ENCODE results near the gene TAF4B. TPM values are rescaled to one million over a fixed set of nuclear protein-coding genes. Genes with fewer than 3 reads are reported as not detected.
"Not testable (repeated sequence)": the region's sequence is repeated elsewhere in the genome, so short reads cannot be mapped to it uniquely, and the experiment has no call there.

The TAF4B gene
- total and polyA plus RNA-seq, 3 experiments from 2014 or later = 4.3 to 19.5 (median 18.7) TPM

DNA sequence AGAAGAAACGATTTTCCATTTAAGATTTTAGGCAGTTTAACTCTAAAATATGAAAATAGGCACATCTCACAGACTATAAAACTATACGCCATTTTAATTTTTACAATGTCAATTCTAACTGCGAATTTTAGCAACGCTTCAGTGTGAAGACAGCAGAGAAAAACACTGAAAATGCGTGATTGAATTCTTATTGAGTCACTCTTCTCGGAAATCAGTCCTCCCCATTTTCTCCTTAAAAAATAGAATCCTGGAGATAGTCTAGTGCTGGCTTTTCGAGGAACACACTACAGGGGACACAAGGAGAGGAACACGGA is 373 bp upstream of the TAF4B start:
- no peaks in the 10 kb centered on the region for H3K9me3 ChIP-seq (ENCODE audit: low read length)
- H3K27ac Mint-ChIP-seq = peak overlapping the region; percentile 93 to 98 (median 97)
- CTCF ChIA-PET = interaction anchor here (2.0 kb wide), 1 partner anchor 8 kb away, joined by 6 read pairs; no protein-coding TSS in a partner anchor
- no peaks in the 10 kb centered on the region for H3K9me3 Mint-ChIP-seq
- POLR2A ChIA-PET = interaction anchor here (1.2 to 2.0 kb wide), 3 partner anchors 10 to 134 kb away, joined by 5 to 9 read pairs (median 7); no protein-coding TSS in a partner anchor
- DNase-seq = no peak
- H3K27me3 ChIP-seq (ENCODE audit: insufficient read depth, low read length, poor library complexity, severe bottlenecking) = no peaks in the 10 kb centered on the region
- peak overlapping the region; percentile 92 to 98 (median 95) for H3K4me3 Mint-ChIP-seq
- peaks cover 27% of the 10 kb centered on the region for H3K4me1 ChIP-seq (ENCODE audit: insufficient read depth, low read length)
- peaks cover 0 to 8% of the 10 kb centered on the region in 2 donors for H3K27me3 Mint-ChIP-seq
- no peaks in the 10 kb centered on the region for H3K36me3 ChIP-seq (ENCODE audit: insufficient read depth, low read length)
- H3K4me3 ChIP-seq (ENCODE audit: low read length) = peak overlapping the region; percentile 67
- H3K27ac ChIP-seq (ENCODE audit: low read depth, low read length) = peak overlapping the region; percentile 63
- H3K4me1 Mint-ChIP-seq = peaks cover 25 to 42% (median 30%) of the 10 kb centered on the region in 3 donors
- H3K36me3 Mint-ChIP-seq = peaks cover 0 to 7% (median 0%) of the 10 kb centered on the region in 3 donors

DNA sequence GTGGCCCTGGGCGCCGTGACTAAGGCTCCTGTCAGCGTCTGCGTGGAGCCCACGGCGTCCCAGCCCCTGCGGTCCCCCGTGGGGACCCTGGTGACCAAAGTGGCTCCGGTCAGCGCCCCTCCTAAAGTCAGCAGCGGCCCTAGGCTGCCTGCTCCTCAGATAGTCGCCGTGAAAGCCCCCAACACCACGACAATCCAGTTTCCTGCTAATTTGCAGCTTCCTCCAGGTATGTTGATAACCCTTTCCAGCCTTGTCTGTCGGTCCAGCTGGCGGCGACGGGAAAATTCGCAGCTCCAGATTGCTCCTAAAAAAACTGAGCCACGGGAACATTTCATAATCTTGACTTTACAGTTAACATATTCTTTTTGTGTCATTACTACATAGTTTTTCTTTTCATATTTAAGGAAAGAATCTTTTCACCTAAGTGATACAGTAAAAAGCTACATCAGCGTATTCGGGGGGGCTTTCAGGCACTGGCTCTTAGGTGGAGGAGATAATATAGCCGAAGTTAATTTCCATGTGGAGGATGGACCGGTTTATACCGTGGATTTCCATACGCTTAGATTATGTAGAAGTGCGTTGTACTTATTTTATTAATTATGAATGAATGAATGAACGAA is 916 bp downstream of the TAF4B start:
- peaks cover 0 to 6% of the 10 kb centered on the region in 2 donors for H3K27me3 Mint-ChIP-seq
- POLR2A ChIA-PET = interaction anchor here (0.6 to 2.0 kb wide), 4 partner anchors 37 to 136 kb away, joined by 3 to 7 read pairs (median 4); partner anchors contain the start of gene PSMA8
- CTCF ChIA-PET = interaction anchor here (2.0 kb wide), 1 partner anchor 10 kb away, joined by 6 read pairs; no protein-coding TSS in a partner anchor

DNA sequence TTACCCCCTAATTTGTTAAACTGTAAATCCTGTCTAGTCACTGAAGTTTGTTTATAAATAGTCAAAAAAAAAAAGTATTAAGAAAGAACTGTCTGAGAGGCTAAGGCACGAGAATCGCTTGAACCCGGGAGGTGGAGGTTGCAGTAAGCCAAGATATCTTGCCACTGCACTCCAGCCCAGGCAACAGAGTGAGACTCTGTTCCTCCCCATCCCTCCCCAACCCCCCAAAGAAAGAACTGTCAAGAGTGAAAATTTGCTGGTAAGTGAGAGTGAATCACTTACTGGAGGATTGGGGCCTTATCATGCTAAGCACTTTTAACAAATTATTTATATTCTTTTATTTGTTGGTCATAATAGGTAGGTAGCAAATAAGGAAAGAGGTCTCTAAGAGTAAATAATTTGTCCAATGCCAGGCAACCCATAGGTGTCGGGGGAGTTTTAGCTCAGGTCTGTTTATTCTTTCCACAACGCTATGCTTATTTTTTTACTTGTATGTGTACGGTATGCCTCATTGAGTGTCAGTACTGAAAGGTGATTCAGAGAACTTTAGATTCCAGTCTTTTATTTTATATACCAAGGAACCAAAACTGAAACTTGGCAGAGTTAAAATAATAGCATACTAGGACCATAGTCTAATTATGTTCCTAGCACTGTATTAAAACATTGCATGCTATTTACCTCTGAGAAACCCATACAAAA is 2.5 kb downstream of the TAF4B start:
- Mint-ChIP-seq H3K4me1 (peaks cover 25 to 54% (median 30%) of the 10 kb centered on the region in 3 donors), H3K27ac (peak overlapping the region in 1 of 8 donors; percentile 1), H3K9me3 (no peaks in the 10 kb centered on the region), H3K4me3 (peak overlapping the region in 5 of 7 donors; percentile 41 to 98 (median 94)), H3K27me3 (peaks cover 0 to 3% of the 10 kb centered on the region in 2 donors), H3K36me3 (peaks cover 0 to 7% (median 0%) of the 10 kb centered on the region in 3 donors)
- peaks cover 27% of the 10 kb centered on the region for H3K4me1 ChIP-seq (ENCODE audit: insufficient read depth, low read length)
- no peaks in the 10 kb centered on the region for H3K36me3 ChIP-seq (ENCODE audit: insufficient read depth, low read length)
- H3K27me3 ChIP-seq (ENCODE audit: insufficient read depth, low read length, poor library complexity, severe bottlenecking) = no peaks in the 10 kb centered on the region
- H3K27ac ChIP-seq (ENCODE audit: low read depth, low read length) = no peak overlapping the region
- H3K4me3 ChIP-seq (ENCODE audit: low read length) = no peak overlapping the region
- POLR2A ChIA-PET = no interaction called here
- DNase-seq = no peak
- CTCF ChIA-PET = no interaction called here
- H3K9me3 ChIP-seq (ENCODE audit: low read length) = no peaks in the 10 kb centered on the region

More for the DNA sequence above, 916 bp downstream of the TAF4B start:
- H3K9me3 Mint-ChIP-seq = no peaks in the 10 kb centered on the region
- H3K4me1 Mint-ChIP-seq = peaks cover 25 to 45% (median 30%) of the 10 kb centered on the region in 3 donors
- peaks cover 27% of the 10 kb centered on the region for H3K4me1 ChIP-seq (ENCODE audit: insufficient read depth, low read length)
- peak overlapping the region; percentile 92 to 98 (median 95) for H3K4me3 Mint-ChIP-seq
- peak overlapping the region; percentile 63 for H3K27ac ChIP-seq (ENCODE audit: low read depth, low read length)
- H3K36me3 ChIP-seq (ENCODE audit: insufficient read depth, low read length) = no peaks in the 10 kb centered on the region
- H3K4me3 ChIP-seq (ENCODE audit: low read length) = peak overlapping the region; percentile 67
- H3K27ac Mint-ChIP-seq = peak overlapping the region; percentile 79 to 95 (median 92)
- H3K27me3 ChIP-seq (ENCODE audit: insufficient read depth, low read length, poor library complexity, severe bottlenecking) = no peaks in the 10 kb centered on the region
- H3K36me3 Mint-ChIP-seq = peaks cover 0 to 7% (median 0%) of the 10 kb centered on the region in 3 donors
- no peak for DNase-seq
- H3K9me3 ChIP-seq (ENCODE audit: low read length) = no peaks in the 10 kb centered on the region

DNA sequence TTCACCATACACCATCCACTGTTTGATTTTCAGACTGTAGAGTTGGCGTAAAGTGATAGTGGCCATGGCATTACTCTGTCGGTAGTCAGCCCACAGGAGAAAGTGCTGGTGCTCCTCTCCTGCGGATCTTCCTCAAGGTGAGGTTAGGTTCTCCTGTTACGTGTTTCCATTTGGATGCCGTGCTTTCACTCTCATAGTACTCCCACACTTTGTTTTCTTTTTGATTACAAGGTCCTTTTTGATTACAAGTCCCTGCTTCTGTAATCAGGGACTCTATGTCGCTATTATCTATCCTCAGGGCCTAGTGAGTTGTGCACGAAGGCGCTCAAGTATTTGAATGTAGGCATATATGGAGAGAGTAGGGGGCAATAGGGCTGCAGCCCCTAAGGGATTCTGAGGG is 4.3 kb downstream of the TAF4B start:
- CTCF ChIA-PET = no interaction called here
- H3K9me3 ChIP-seq (ENCODE audit: low read length) = no peaks in the 10 kb centered on the region
- H3K9me3 Mint-ChIP-seq = no peaks in the 10 kb centered on the region
- H3K27ac ChIP-seq (ENCODE audit: low read depth, low read length) = no peak overlapping the region
- DNase-seq = no peak
- no peaks in the 10 kb centered on the region for H3K27me3 ChIP-seq (ENCODE audit: insufficient read depth, low read length, poor library complexity, severe bottlenecking)
- no peaks in the 10 kb centered on the region for H3K36me3 ChIP-seq (ENCODE audit: insufficient read depth, low read length)
- peaks cover 27% of the 10 kb centered on the region for H3K4me1 ChIP-seq (ENCODE audit: insufficient read depth, low read length)
- POLR2A ChIA-PET = no interaction called here
- H3K27ac Mint-ChIP-seq = no peak overlapping the region
- H3K4me3 Mint-ChIP-seq = peak overlapping the region in 1 of 7 donors; percentile 14
- peaks cover 0 to 7% (median 0%) of the 10 kb centered on the region in 3 donors for H3K36me3 Mint-ChIP-seq
- no peak overlapping the region for H3K4me3 ChIP-seq (ENCODE audit: low read length)
- peaks cover 0 to 3% of the 10 kb centered on the region in 2 donors for H3K27me3 Mint-ChIP-seq
- H3K4me1 Mint-ChIP-seq = peaks cover 27 to 54% (median 32%) of the 10 kb centered on the region in 3 donors

DNA sequence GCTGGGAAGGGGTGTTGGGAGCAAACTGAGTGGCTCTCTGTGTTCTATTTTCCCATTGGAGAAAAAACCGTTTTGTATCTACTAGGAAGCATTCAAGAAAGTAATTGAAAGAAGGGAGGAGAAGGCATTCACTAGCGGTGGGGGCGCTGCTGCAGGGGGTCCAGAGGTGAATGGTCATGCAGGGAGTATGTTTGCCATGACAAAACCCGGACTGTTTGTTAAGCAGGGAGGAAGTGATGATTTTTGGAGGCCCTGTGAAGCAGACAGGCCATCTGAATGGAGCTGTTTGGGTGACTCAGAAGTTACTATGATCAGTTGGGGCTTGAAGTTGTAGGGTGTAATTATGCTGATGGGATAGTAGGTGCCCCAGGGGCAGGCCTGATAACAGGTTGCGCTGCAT is 7.0 kb downstream of the TAF4B start:
- H3K9me3 Mint-ChIP-seq = no peaks in the 10 kb centered on the region
- H3K4me3 Mint-ChIP-seq = no peak overlapping the region
- H3K27me3 Mint-ChIP-seq = no peaks in the 10 kb centered on the region
- POLR2A ChIA-PET = no interaction called here
- Histone ChIP-seq H3K4me3 (ENCODE audit: low read length) (no peak overlapping the region), H3K9me3 (ENCODE audit: low read length) (no peaks in the 10 kb centered on the region), H3K27me3 (ENCODE audit: insufficient read depth, low read length, poor library complexity, severe bottlenecking) (no peaks in the 10 kb centered on the region), H3K27ac (ENCODE audit: low read depth, low read length) (no peak overlapping the region), H3K36me3 (ENCODE audit: insufficient read depth, low read length) (no peaks in the 10 kb centered on the region), H3K4me1 (ENCODE audit: insufficient read depth, low read length) (peaks cover 16% of the 10 kb centered on the region)
- no peaks in the 10 kb centered on the region for H3K36me3 Mint-ChIP-seq
- peak overlapping the region in 2 of 8 donors; percentile 15 to 47 for H3K27ac Mint-ChIP-seq
- H3K4me1 Mint-ChIP-seq = peaks cover 10 to 35% (median 14%) of the 10 kb centered on the region in 3 donors
- no peak for DNase-seq
- CTCF ChIA-PET = no interaction called here

DNA sequence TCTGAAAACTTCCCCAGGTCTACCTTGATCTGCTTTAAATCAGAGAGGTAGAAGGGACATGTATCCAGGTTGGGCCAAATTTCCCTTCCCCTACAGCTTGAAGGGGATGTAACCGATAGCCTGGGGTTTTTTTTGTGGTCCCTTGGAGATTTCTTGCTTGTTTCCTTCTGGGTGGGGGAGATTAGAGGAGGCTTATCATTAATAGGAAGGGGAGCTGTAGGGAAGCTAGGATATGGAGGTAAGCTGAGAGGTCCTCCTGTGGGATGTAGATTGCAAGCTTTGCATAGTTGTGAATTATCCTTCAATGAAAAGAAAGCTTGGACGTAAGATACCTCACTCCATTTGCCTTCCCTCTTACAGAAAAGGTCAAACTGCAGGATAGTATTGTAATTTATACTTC is 11.1 kb downstream of the TAF4B start:
- POLR2A ChIA-PET; H3K4me1 ChIP-seq (ENCODE audit: insufficient read depth, low read length); H3K27me3 ChIP-seq (ENCODE audit: insufficient read depth, low read length, poor library complexity, severe bottlenecking); H3K4me3 Mint-ChIP-seq; H3K27ac ChIP-seq (ENCODE audit: low read depth, low read length); CTCF ChIA-PET; H3K27me3 Mint-ChIP-seq; H3K36me3 ChIP-seq (ENCODE audit: insufficient read depth, low read length); DNase-seq; H3K9me3 ChIP-seq (ENCODE audit: low read length); H3K4me3 ChIP-seq (ENCODE audit: low read length): not testable (repeated sequence)
- H3K36me3 Mint-ChIP-seq = peaks cover 0 to 15% (median 0%) of the 10 kb centered on the region in 3 donors
- H3K4me1 Mint-ChIP-seq = peaks cover 4 to 15% (median 11%) of the 10 kb centered on the region in 3 donors
- H3K27ac Mint-ChIP-seq = peak overlapping the region in 1 of 8 donors; percentile 43
- H3K9me3 Mint-ChIP-seq = peaks cover 0 to 18% (median 7%) of the 10 kb centered on the region in 5 donors

DNA sequence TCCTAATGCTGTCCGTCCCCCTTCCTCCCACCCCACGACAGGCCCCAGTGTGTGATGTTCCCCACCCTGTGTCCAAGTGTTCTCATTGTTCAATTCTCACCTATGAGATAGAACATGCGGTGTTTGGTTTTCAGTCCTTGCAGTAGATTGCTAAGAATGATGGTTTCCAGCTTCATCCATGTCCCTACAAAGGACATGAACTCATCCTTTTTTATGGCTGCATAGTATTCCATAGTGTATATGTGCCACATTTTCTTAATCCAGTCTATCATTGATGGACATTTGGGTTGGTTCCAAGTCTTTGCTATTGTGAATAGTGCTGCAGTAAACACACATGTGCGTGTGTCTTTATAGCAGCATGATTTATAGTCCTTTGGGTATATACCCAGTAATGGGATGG is 12.5 kb downstream of the TAF4B start:
- H3K4me3 Mint-ChIP-seq; H3K27ac ChIP-seq (ENCODE audit: low read depth, low read length); H3K27me3 ChIP-seq (ENCODE audit: insufficient read depth, low read length, poor library complexity, severe bottlenecking); H3K27me3 Mint-ChIP-seq; POLR2A ChIA-PET; H3K27ac Mint-ChIP-seq; DNase-seq; H3K4me1 ChIP-seq (ENCODE audit: insufficient read depth, low read length); H3K9me3 ChIP-seq (ENCODE audit: low read length); H3K36me3 ChIP-seq (ENCODE audit: insufficient read depth, low read length); CTCF ChIA-PET; H3K4me3 ChIP-seq (ENCODE audit: low read length): not testable (repeated sequence)
- peaks cover 5 to 27% (median 12%) of the 10 kb centered on the region in 5 donors for H3K9me3 Mint-ChIP-seq
- peaks cover 6 to 16% (median 8%) of the 10 kb centered on the region in 3 donors for H3K4me1 Mint-ChIP-seq
- peaks cover 0 to 28% (median 3%) of the 10 kb centered on the region in 3 donors for H3K36me3 Mint-ChIP-seq

DNA sequence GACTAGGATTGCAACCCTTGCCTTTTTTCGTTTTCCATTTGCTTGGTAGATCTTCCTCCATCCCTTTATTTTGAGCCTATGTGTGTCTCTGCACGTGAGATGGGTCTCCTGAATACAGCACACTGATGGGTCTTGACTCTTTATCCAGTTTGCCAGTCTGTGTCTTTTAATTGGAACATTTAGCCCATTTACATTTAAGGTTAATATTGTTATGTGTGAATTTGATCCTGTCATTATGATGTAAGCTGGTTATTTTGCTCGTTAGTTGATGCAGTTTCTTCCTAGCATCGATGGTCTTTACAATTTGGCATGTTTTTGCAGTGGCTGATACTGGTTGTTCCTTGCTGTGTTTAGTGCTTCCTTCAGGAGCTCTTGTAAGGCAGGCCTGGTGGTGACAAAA is 16.1 kb downstream of the TAF4B start:
- H3K36me3 ChIP-seq (ENCODE audit: insufficient read depth, low read length); H3K27me3 Mint-ChIP-seq; H3K27ac ChIP-seq (ENCODE audit: low read depth, low read length); H3K4me1 ChIP-seq (ENCODE audit: insufficient read depth, low read length); H3K4me3 ChIP-seq (ENCODE audit: low read length); H3K27ac Mint-ChIP-seq; DNase-seq; CTCF ChIA-PET; H3K4me3 Mint-ChIP-seq; H3K27me3 ChIP-seq (ENCODE audit: insufficient read depth, low read length, poor library complexity, severe bottlenecking); H3K9me3 ChIP-seq (ENCODE audit: low read length); POLR2A ChIA-PET: not testable (repeated sequence)
- Mint-ChIP-seq H3K9me3 (peaks cover 5 to 27% (median 12%) of the 10 kb centered on the region in 5 donors), H3K36me3 (peaks cover 0 to 36% (median 3%) of the 10 kb centered on the region in 3 donors), H3K4me1 (peaks cover 4 to 12% (median 6%) of the 10 kb centered on the region in 3 donors)

Data from CD8-positive, alpha-beta memory T cell (primary cell).